IMR-90 (cell line): ENCODE measurements around the gene TMX2. TPM values are rescaled to one million over a fixed set of nuclear protein-coding genes. Genes with fewer than 3 reads are reported as not detected.

ENCODE experiments used
- ATAC-seq: fragments of 200-7000 bp; cut with Tn5 transposase; 2 replicates; pipeline ENCODE4 v1.9.1; 2020; ENCODE audit warnings: low read depth, mild to moderate bottlenecking, moderate library complexity
- BruUV-seq: library from RNA; stranded (reverse); fragments of 400-500 nt; replicated peaks from 2 replicates; lab custom pipeline; 2021; lab: Mats Ljungman, UMichigan
- CTCF ChIA-PET: fragments of 300-600 bp; formaldehyde crosslinking; extraction: SDS; loops from one replicate; lab custom pipeline; 2021; ENCODE audit warnings: antibody characterized with exemption; lab: Yijun Ruan, JAX
- POLR2A ChIA-PET: fragments of 300-600 bp; sonication (Branson Sonifier 250); formaldehyde crosslinking; loops from one replicate; lab custom pipeline; 2022; ENCODE audit warnings: antibody characterized with exemption; ENCODE audit not compliant: unreplicated experiment; lab: Charles Lee
- DNase-seq: peaks from one replicate; pipeline ENCODE4 v3.0.0; 2013
- H2AFZ ChIP-seq: replicated peaks from 2 replicates; pipeline ENCODE3; 2013; ENCODE audit warnings: low read length, mild to moderate bottlenecking; ENCODE audit not compliant: poor library complexity
- H2AK5ac ChIP-seq: 2 replicates; pipeline ENCODE4 v1.6.1; 2013; ENCODE audit warnings: low read depth, low read length, inconsistent platforms
- H2AK9ac ChIP-seq: replicated peaks from 2 replicates; pipeline ENCODE3; 2013; ENCODE audit warnings: mild to moderate bottlenecking, low read depth, low read length, moderate library complexity; ENCODE audit not compliant: poor library complexity
- H2BK120ac ChIP-seq: 2 replicates; pipeline ENCODE4 v1.6.1; 2013; ENCODE audit warnings: low read depth, low read length, inconsistent platforms
- H2BK15ac ChIP-seq: 3 replicates; pipeline ENCODE4 v1.6.1; 2013; ENCODE audit warnings: low read depth, low read length, inconsistent platforms
- H2BK20ac ChIP-seq: 2 replicates; pipeline ENCODE4 v1.6.1; 2013; ENCODE audit warnings: low read depth, mild to moderate bottlenecking, inconsistent platforms, low read length, moderate library complexity
- H2BK5ac ChIP-seq: 2 replicates; pipeline ENCODE4 v1.6.1; 2013; ENCODE audit warnings: mild to moderate bottlenecking, low read depth, low read length, inconsistent platforms; ENCODE audit not compliant: poor library complexity, severe bottlenecking
- H3K14ac ChIP-seq: replicated peaks from 2 replicates; pipeline ENCODE4 v1.6.1; 2013; ENCODE audit warnings: low read depth, low read length, inconsistent platforms
- H3K18ac ChIP-seq: 2 replicates; pipeline ENCODE4 v1.6.1; 2013; ENCODE audit warnings: low read depth, low read length, control low read depth
- H3K23ac ChIP-seq: 2 replicates; pipeline ENCODE4 v1.6.1; 2013; ENCODE audit warnings: low read depth, low read length, inconsistent platforms
- H3K27ac ChIP-seq: 2 replicates; pipeline ENCODE4 v1.5.1; 2013; ENCODE audit warnings: mild to moderate bottlenecking, control low read depth, low read length; ENCODE audit not compliant: insufficient read depth
- H3K27me3 ChIP-seq: 2 replicates; pipeline ENCODE4 v1.6.1; 2013; ENCODE audit warnings: low read length; ENCODE audit not compliant: control insufficient read depth, insufficient read depth
- H3K36me3 ChIP-seq: 2 replicates; pipeline ENCODE4 v1.6.1; 2013; ENCODE audit warnings: low read length, mixed read lengths; ENCODE audit not compliant: control insufficient read depth, insufficient read depth
- H3K4ac ChIP-seq: 2 replicates; pipeline ENCODE4 v1.6.1; 2013; ENCODE audit warnings: low read depth, low read length, inconsistent platforms
- H3K4me1 ChIP-seq: 2 replicates; pipeline ENCODE4 v1.6.1; 2013; ENCODE audit warnings: low read length, mixed read lengths; ENCODE audit not compliant: control insufficient read depth, insufficient read depth
- H3K4me2 ChIP-seq: 2 replicates; pipeline ENCODE4 v1.6.1; 2013; ENCODE audit warnings: low read depth, mild to moderate bottlenecking, control low read depth, low read length, moderate library complexity
- H3K4me3 ChIP-seq: 2 replicates; pipeline ENCODE4 v1.5.1; 2013; ENCODE audit warnings: low read depth, mild to moderate bottlenecking, control low read depth, low read length, moderate library complexity; ENCODE audit not compliant: insufficient read depth
- H3K56ac ChIP-seq: 2 replicates; pipeline ENCODE4 v1.6.1; 2013; ENCODE audit warnings: low read length, inconsistent platforms; ENCODE audit not compliant: insufficient read depth; ENCODE audit errors: extremely low read depth
- H3K79me1 ChIP-seq, 2 experiments: 2 replicates each; pipeline ENCODE4 v1.6.1; 2013; ENCODE audit warnings: low read length in 2 of 2, inconsistent platforms in 1 of 2, low read depth in 1 of 2
- H3K9ac ChIP-seq: 2 replicates; pipeline ENCODE4 v1.6.1; 2013; ENCODE audit warnings: low read depth, low read length, control low read depth
- H3K9me1 ChIP-seq: 2 replicates; pipeline ENCODE4 v1.6.1; 2013; ENCODE audit warnings: low read length, inconsistent platforms; ENCODE audit not compliant: insufficient read depth
- H3K9me3 ChIP-seq: 2 replicates; pipeline ENCODE4 v1.6.1; 2013; ENCODE audit warnings: low read length; ENCODE audit not compliant: control insufficient read depth, insufficient read depth
- H4K20me1 ChIP-seq: 2 replicates; pipeline ENCODE4 v1.6.1; 2013; ENCODE audit warnings: low read length, inconsistent platforms; ENCODE audit not compliant: insufficient read depth
- H4K5ac ChIP-seq: 2 replicates; pipeline ENCODE4 v1.6.1; 2013; ENCODE audit warnings: mild to moderate bottlenecking, low read depth, low read length, control low read depth
- H4K8ac ChIP-seq, 2 experiments: 2 replicates each; pipeline ENCODE4 v1.6.1; 2013; ENCODE audit warnings: low read depth in 2 of 2, low read length in 2 of 2, control low read depth in 1 of 2, inconsistent platforms in 1 of 2
- H4K91ac ChIP-seq: 2 replicates; pipeline ENCODE4 v1.6.1; 2013; ENCODE audit warnings: low read depth, low read length, inconsistent platforms; ENCODE audit not compliant: insufficient read depth
- MAZ ChIP-seq: IDR thresholded peaks from 2 replicates; pipeline ENCODE4 v1.6.1; 2012; ENCODE audit warnings: low read depth, mild to moderate bottlenecking, low read length, improper control_type of control experiment, moderate library complexity, borderline replicate concordance
- POLR2A ChIP-seq: IDR thresholded peaks from 2 replicates; pipeline ENCODE4 v1.6.1; 2012; ENCODE audit warnings: mild to moderate bottlenecking, low read depth, low read length
- RAD21 ChIP-seq: IDR thresholded peaks from 2 replicates; pipeline ENCODE4 v1.6.1; 2012; ENCODE audit warnings: low read length, improper control_type of control experiment
- RCOR1 ChIP-seq: IDR thresholded peaks from 2 replicates; pipeline ENCODE4 v1.6.1; 2012; ENCODE audit warnings: mild to moderate bottlenecking, low read length, improper control_type of control experiment; ENCODE audit not compliant: insufficient replicate concordance
- WGBS, 2 experiments: methylation state at CpG; one replicate each; pipeline versions ENCODE4 v1.1.5 to v1.1.7; 2013; ENCODE audit warnings: missing lambda C conversion rate in 2 of 2; ENCODE audit not compliant: insufficient read length in 1 of 2; ENCODE audit errors: extremely low coverage in 2 of 2; 5-methylcytosine and 5-hydroxymethylcytosine counted together
- dilution Hi-C: fragments of 300-500 bp; cut with HindIII; formaldehyde crosslinking; loops from one replicate; pipeline ENCODE4 v1.14.3; 2018; ENCODE audit warnings: low sequenced_read_pairs; ENCODE audit not compliant: unreplicated experiment
- in situ Hi-C: fragments of 300-500 bp; cut with MboI; formaldehyde crosslinking; loops from 3 replicates; pipeline ENCODE4 v1.14.3; 2019; ENCODE audit warnings: low sequenced_read_pairs, inconsistent platforms, mixed read lengths
- intact Hi-C: fragments of 100-400 bp; cut with micrococcal nuclease; formaldehyde crosslinking; loops from 2 replicates; pipeline ENCODE4 v1.10.0; 2022
- polyA plus RNA-seq, 3 experiments: library from polyadenylated mRNA; depleted of rRNA; stranded (reverse); fragments of >200 nt; gene quantifications; 2 replicates each; pipeline ENCODE4 v1.2.3, GENCODE V29; 2012; ENCODE audit warnings: low replicate concordance in 1 of 3
- total RNA-seq: library from RNA; depleted of rRNA; stranded (reverse); fragments of >200 nt; gene quantifications from 2 replicates; pipeline ENCODE4 v1.2.3, GENCODE V29; 2012
- TF ChIP-seq, protein P1 (sequence below): conservative IDR thresholded peaks from 2 replicates; pipeline ENCODE4 v1.5.1; 2012; ENCODE audit warnings: mild to moderate bottlenecking, low read depth, low read length, improper control_type of control experiment

The TMX2 gene
- total and polyA plus RNA-seq, 2 of the 4 experiments (the other 2 are of a cell fraction) = 60.3 to 103 TPM

DNA sequence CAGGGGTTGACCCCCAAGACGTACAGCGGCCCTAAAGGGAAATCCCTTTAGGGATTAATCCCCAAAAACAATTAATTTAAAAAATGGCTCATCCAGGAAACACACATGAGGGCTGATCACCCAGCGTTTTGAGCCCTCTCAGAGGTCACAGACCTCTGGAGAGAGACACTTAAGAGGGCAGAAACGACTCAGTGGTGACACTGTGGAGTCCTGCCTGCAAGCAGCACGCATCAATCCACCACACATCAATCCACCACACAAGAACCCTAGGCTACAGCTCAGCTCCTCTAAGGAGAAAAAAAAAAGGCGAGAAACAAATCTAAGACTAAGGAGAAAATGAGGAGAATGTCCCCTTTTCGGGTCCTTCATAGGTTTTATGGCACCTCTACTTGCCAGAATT is 16.4 kb downstream of the TMX2 start:
- BruUV-seq = no TSS peak
- Histone ChIP-seq H4K20me1 (peaks cover 7% of the 10 kb centered on the region; the same call in 1 of the 2 replicates), H2BK20ac (no peak overlapping the region), H3K36me3 (no peaks in the 10 kb centered on the region), H3K27ac (no peak overlapping the region), H3K9me1 (no peaks in the 10 kb centered on the region), H2BK5ac (no peak overlapping the region), H3K9ac (no peak overlapping the region), H3K23ac (no peak overlapping the region), H3K4ac (no peak overlapping the region), H2BK120ac (no peak overlapping the region), H3K14ac (no peak overlapping the region), H2AK9ac (no peak overlapping the region), H3K27me3 (no peaks in the 10 kb centered on the region), H3K4me1 (no peaks in the 10 kb centered on the region), H2BK15ac (no peak overlapping the region), H4K91ac (no peak overlapping the region), H2AFZ (no peak overlapping the region), H3K4me3 (no peak overlapping the region), H3K18ac (no peak overlapping the region), H4K8ac (no peak overlapping the region), H3K56ac (no peak overlapping the region), H3K79me1 (peaks cover 29 to 37% of the 10 kb centered on the region in 2 experiments), H3K4me2 (no peak overlapping the region), H2AK5ac (no peak overlapping the region), H4K5ac (no peak overlapping the region), H3K9me3 (no peaks in the 10 kb centered on the region)
- ATAC-seq (no peak), DNase-seq (no peak)
- no CpG with 5 or more reads among the region's 7 CpGs for WGBS, 2 experiments
- in situ Hi-C loops (no loop called here), dilution Hi-C loops (no loop called here), intact Hi-C loops (no loop called here)
- POLR2A ChIA-PET = no interaction called here
- CTCF ChIA-PET = no interaction called here
- TF ChIP-seq RCOR1 (no peak), POLR2A (no peak), RAD21 (no peak), MAZ (no peak)
- TF ChIP-seq, protein P1, sequence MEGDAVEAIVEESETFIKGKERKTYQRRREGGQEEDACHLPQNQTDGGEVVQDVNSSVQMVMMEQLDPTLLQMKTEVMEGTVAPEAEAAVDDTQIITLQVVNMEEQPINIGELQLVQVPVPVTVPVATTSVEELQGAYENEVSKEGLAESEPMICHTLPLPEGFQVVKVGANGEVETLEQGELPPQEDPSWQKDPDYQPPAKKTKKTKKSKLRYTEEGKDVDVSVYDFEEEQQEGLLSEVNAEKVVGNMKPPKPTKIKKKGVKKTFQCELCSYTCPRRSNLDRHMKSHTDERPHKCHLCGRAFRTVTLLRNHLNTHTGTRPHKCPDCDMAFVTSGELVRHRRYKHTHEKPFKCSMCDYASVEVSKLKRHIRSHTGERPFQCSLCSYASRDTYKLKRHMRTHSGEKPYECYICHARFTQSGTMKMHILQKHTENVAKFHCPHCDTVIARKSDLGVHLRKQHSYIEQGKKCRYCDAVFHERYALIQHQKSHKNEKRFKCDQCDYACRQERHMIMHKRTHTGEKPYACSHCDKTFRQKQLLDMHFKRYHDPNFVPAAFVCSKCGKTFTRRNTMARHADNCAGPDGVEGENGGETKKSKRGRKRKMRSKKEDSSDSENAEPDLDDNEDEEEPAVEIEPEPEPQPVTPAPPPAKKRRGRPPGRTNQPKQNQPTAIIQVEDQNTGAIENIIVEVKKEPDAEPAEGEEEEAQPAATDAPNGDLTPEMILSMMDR = no peak
